ENCODE results near the gene OR11H1. TPM values are rescaled to one million over a fixed set of nuclear protein-coding genes. Genes with fewer than 3 reads are reported as not detected.
"Not testable (repeated sequence)": the region's sequence is repeated elsewhere in the genome, so short reads cannot be mapped to it uniquely, and the experiment has no call there.

The OR11H1 gene, protein sequence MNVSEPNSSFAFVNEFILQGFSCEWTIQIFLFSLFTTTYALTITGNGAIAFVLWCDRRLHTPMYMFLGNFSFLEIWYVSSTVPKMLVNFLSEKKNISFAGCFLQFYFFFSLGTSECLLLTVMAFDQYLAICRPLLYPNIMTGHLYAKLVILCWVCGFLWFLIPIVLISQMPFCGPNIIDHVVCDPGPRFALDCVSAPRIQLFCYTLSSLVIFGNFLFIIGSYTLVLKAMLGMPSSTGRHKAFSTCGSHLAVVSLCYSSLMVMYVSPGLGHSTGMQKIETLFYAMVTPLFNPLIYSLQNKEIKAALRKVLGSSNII
- not detected in 2 replicates for total RNA-seq

DNA sequence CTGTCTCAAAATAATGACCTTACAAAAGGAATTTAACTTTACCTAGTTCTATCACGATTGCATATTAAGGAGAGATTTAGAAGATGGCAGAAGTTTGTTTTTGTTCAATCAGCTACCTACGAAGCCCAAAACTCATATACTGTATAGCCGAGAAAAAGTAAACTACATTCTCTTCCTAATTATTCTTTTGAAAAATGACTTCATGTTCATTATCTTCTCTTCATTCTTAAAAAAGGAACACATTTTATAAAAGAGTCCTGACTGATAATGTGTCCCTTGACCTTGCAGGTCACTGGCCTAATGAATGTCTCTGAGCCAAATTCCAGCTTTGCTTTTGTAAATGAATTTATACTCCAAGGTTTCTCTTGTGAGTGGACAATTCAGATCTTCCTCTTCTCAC is at the start of gene OR11H1:
TSS of gene OR11H1 (plus strand) at position 301 of the 400 bp plus-strand sequence. CDS start at position 301, 0 bp downstream.
- DNase-seq (ENCODE audit: extremely low read depth, low read depth, low spot score) = not testable (repeated sequence)

DNA sequence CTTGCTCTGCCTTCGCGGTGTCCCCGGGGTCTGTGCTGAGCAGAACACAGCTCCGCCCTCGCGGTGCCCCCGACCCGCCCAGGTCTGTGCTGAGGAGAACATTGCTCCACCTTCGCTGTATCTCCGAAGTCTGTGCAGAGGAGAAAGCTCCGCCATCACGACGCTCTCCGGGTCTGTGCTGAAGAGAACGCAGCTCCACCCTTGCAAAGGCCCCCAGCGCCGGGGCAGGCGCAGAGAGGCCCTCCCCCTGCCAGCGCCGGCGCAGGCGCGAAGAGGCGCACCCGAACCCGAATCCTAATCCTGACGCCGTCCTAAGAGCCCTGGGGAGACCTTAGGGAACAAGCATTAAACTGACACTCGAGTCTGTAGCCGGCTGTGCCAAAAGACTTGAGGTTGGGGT is 18.0 kb upstream of the OR11H1 start:
- not testable (repeated sequence) for DNase-seq (ENCODE audit: extremely low read depth, low read depth, low spot score)

DNA sequence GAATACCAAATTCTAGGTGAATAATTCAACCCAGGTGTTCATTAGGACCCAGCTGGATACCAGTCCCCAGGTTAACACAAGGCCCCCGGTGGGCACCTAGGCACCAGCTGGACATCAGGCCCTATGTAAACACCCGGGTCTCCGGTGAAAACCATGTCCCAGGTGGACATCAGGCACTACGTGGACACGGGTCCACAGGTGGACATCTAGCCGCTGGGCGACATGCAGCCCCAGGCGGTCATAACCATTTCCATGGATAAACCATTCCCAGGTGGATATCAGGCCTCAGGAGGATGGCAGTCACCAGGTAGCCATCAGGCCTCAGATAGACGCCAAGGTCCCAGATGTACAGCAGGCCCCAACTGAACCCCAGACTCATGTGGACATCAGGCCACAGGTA is 12.1 kb upstream of the OR11H1 start:
- DNase-seq (ENCODE audit: extremely low read depth, low read depth, low spot score) = not testable (repeated sequence)

DNA sequence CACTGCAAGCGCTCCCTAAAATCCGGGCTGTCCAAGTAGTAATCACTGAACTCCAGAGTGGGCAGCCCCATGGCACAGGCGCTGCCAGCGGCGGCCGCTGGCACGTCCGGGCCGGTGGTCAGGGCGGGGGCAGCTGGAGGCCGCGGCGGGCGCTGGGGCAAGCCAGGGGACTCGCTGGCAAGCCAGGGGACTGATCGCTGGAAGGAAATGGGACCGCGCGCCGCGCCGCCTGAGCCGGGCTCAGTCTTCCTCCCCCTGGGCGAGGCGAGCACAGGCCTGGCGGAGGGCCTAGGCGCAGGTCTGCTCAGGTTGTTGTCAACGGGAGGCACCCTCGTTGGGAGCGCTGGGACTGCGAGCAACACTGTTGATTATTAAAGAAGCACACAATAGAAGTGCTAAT is 25.8 kb downstream of the OR11H1 start:
- DNase-seq (ENCODE audit: extremely low read depth, low read depth, low spot score) = not testable (repeated sequence)

DNA sequence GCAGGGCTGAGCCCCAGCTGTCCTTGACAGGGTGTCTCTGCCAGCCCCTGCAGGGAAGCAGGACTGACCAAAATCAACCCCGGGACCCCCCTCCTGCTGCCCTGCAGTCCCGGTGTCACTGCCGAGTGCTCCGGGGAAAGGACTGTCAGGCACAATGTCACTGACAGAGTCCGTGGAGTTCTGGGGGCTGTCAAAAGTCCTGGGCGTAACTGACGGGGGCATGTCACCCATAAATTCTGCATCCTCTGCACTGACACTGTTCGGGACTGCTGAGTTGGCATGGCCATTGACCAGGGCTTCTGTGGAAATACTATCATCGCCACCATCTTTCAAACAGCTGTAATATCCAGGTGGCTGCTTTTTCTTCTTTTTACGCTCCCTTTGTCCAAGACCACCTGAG is 35.5 kb downstream of the OR11H1 start:
- DNase-seq (ENCODE audit: extremely low read depth, low read depth, low spot score) = not testable (repeated sequence)

DNA sequence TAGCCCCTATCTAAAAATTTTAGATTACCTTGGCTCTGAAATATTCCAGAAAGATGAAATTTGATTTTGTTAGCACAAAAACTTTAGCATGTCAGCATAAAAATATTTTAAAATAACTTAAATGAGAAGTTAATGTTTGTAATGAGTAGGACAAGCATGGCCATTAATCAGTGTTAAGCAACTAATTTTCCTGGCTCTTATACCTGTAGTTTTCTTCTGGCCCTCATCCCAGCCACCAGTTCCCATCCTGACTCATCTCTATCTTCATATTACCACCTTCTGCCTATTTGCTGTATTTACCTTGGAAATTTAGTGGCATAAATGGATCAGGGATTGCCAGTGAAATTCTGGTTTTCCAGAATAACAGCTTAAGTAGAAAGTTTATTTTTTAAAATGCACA is 37.1 kb downstream of the OR11H1 start:
- DNase-seq (ENCODE audit: extremely low read depth, low read depth, low spot score) = not testable (repeated sequence)

Other genes with a start within 250 kb of the OR11H1 start
- gene POTEH, start 161.8 kb downstream of the OR11H1 start, total RNA-seq = not detected in 2 replicates

Measured in glomerular endothelial cell (primary cell).